OCI-LY3 (cell line): ENCODE measurements around the gene LHFPL6.

ENCODE experiments used
- H2AFZ ChIP-seq: fragments of 200-600, 300-600 bp; shearing (Covaris generic); 2 replicates; pipeline ENCODE4 v1.6.0; 2014; ENCODE audit warnings: antibody characterized with exemption, low read depth, low read length
- H3K27ac ChIP-seq: fragments of 200-600, 300-600 bp; sonication (generic); 2 replicates; pipeline ENCODE4 v1.5.1; 2014; ENCODE audit warnings: mild to moderate bottlenecking, low read length, moderate library complexity, mixed read lengths
- H3K27me3 ChIP-seq: fragments of 200-600, 300-600 bp; sonication (generic); 2 replicates; pipeline ENCODE4 v1.6.1; 2014; ENCODE audit warnings: low read depth, low read length, mixed read lengths
- H3K36me3 ChIP-seq: fragments of 200-600, 300-600 bp; sonication (generic); replicated peaks from 2 replicates; pipeline ENCODE3; 2014; ENCODE audit warnings: low read depth, low read length, mixed read lengths
- H3K4me1 ChIP-seq: fragments of 300-600, 200-600 bp; sonication (generic); 2 replicates; pipeline ENCODE4 v1.6.1; 2014; ENCODE audit warnings: low read length, mixed read lengths
- H3K4me2 ChIP-seq: fragments of 200-600, 300-600 bp; sonication (generic); 2 replicates; pipeline ENCODE4 v1.6.1; 2014; ENCODE audit warnings: low read length, mixed read lengths
- H3K4me3 ChIP-seq: fragments of 300-600, 200-600 bp; sonication (generic); 2 replicates; pipeline ENCODE4 v1.5.1; 2014; ENCODE audit warnings: antibody characterized with exemption, mild to moderate bottlenecking, low read length, moderate library complexity
- H3K79me2 ChIP-seq: fragments of 300-600, 200-600 bp; shearing (Covaris generic); 2 replicates; pipeline ENCODE4 v1.6.1; 2014; ENCODE audit warnings: mild to moderate bottlenecking, low read length, mixed read lengths
- H3K9ac ChIP-seq: fragments of 300-600, 200-600 bp; shearing (Covaris generic); 2 replicates; pipeline ENCODE4 v1.6.0; 2014; ENCODE audit warnings: mild to moderate bottlenecking, low read length, moderate library complexity
- H3K9me3 ChIP-seq: fragments of 200-600, 300-600 bp; shearing (Covaris generic); 2 replicates; pipeline ENCODE4 v1.6.1; 2014; ENCODE audit warnings: low read length, mixed read lengths; ENCODE audit not compliant: insufficient read depth
- H4K20me1 ChIP-seq: fragments of 200-600, 300-600 bp; sonication (generic); 2 replicates; pipeline ENCODE4 v1.6.1; 2016; ENCODE audit warnings: low read length, mixed read lengths; ENCODE audit not compliant: insufficient read depth
- CTCF ChIP-seq: fragments of 200-600, 300-600 bp; sonication (generic); IDR thresholded peaks from 2 replicates; pipeline ENCODE4 v1.5.1; 2014; ENCODE audit warnings: antibody characterized with exemption, low read length, low read depth
- EZH2phosphoT487 ChIP-seq: fragments of 200-600 bp; shearing (Covaris generic); IDR thresholded peaks from 2 replicates; pipeline ENCODE4 v1.6.1; 2018; ENCODE audit warnings: antibody characterized with exemption, mixed run types, low read depth

The LHFPL6 gene

GRCh38 chr13:39302820-39303219 lies 300.2 kb downstream of the LHFPL6 start:
- Histone ChIP-seq H4K20me1 (no peaks in the 10 kb centered on the region), H3K9me3 (peaks cover 14% of the 10 kb centered on the region; the same call in 1 of the 2 replicates), H3K36me3 (peaks cover 32% of the 10 kb centered on the region), H3K79me2 (no peaks in the 10 kb centered on the region), H3K4me1 (peaks cover 40% of the 10 kb centered on the region), H3K4me3 (no peak overlapping the region), H3K27ac (no peak overlapping the region), H3K4me2 (no peak overlapping the region), H3K9ac (no peak overlapping the region), H3K27me3 (no peaks in the 10 kb centered on the region), H2AFZ (no peak overlapping the region)
- TF ChIP-seq CTCF (no peak), EZH2phosphoT487 (no peak)

GRCh38 chr13:39298951-39299350 lies 304.0 kb downstream of the LHFPL6 start:
- Histone ChIP-seq H3K4me2 (no peak overlapping the region), H3K79me2 (no peaks in the 10 kb centered on the region), H3K4me1 (peaks cover 6% of the 10 kb centered on the region), H3K36me3 (peaks cover 26% of the 10 kb centered on the region), H3K4me3 (no peak overlapping the region), H3K27me3 (no peaks in the 10 kb centered on the region), H2AFZ (no peak overlapping the region), H3K27ac (no peak overlapping the region), H3K9me3 (peaks cover 30% of the 10 kb centered on the region; the same call in 1 of the 2 replicates), H3K9ac (no peak overlapping the region), H4K20me1 (no peaks in the 10 kb centered on the region)
- TF ChIP-seq EZH2phosphoT487, result no peak
- no peak for TF ChIP-seq CTCF

GRCh38 chr13:39297664-39298171 lies 305.3 kb downstream of the LHFPL6 start:
- no peak overlapping the region for H2AFZ ChIP-seq
- no peak overlapping the region for H3K4me3 ChIP-seq
- no peaks in the 10 kb centered on the region for H4K20me1 ChIP-seq
- H3K4me1 ChIP-seq, result no peaks in the 10 kb centered on the region
- H3K36me3 ChIP-seq, result peaks cover 17% of the 10 kb centered on the region
- H3K9me3 ChIP-seq, result peaks cover 30% of the 10 kb centered on the region; the same call in 1 of the 2 replicates
- H3K27ac ChIP-seq, result no peak overlapping the region
- H3K4me2 ChIP-seq, result no peak overlapping the region
- TF ChIP-seq EZH2phosphoT487, result no peak
- no peak for TF ChIP-seq CTCF
- no peaks in the 10 kb centered on the region for H3K27me3 ChIP-seq
- no peaks in the 10 kb centered on the region for H3K79me2 ChIP-seq
- no peak overlapping the region for H3K9ac ChIP-seq

- Histone ChIP-seq H3K4me1 (no peaks in the 10 kb centered on the region), H3K36me3 (peaks cover 17% of the 10 kb centered on the region), H2AFZ (no peak overlapping the region), H3K27ac (no peak overlapping the region), H3K79me2 (no peaks in the 10 kb centered on the region), H3K4me3 (no peak overlapping the region), H3K4me2 (no peak overlapping the region), H3K9ac (no peak overlapping the region), H3K27me3 (no peaks in the 10 kb centered on the region), H3K9me3 (peaks cover 30% of the 10 kb centered on the region; the same call in 1 of the 2 replicates), H4K20me1 (no peaks in the 10 kb centered on the region)
- TF ChIP-seq CTCF, result no peak
- TF ChIP-seq EZH2phosphoT487, result no peak
These were observed 306.0 kb downstream of the LHFPL6 start for GRCh38 chr13:39297023-39297422.
